Erythroblast (primary cell): Measurements from ENCODE around the gene ADAMTSL1.
"Not testable (repeated sequence)": the region's sequence is repeated elsewhere in the genome, so short reads cannot be mapped to it uniquely, and the experiment has no call there.

ENCODE experiments used
- DNase-seq, 2 experiments: peaks; one replicate each; lab custom pipeline; 2025; lab: John Stamatoyannopoulos, UW
- GATA1 ChIP-seq: IDR thresholded peaks from 2 replicates; pipeline ENCODE4 v1.6.1; 2011; ENCODE audit warnings: low read depth, mild to moderate bottlenecking, control low read depth, low read length, moderate library complexity
- POLR2A ChIP-seq: IDR thresholded peaks from 2 replicates; pipeline ENCODE4 v1.6.1; 2011; ENCODE audit warnings: mild to moderate bottlenecking, low read length

ADAMTSL1 gene

GRCh38 chr9:18849890-18850677, 376.1 kb downstream of the ADAMTSL1 start:
- DNase-seq: no peak
- TF ChIP-seq POLR2A (no peak), GATA1 (no peak)

DNA sequence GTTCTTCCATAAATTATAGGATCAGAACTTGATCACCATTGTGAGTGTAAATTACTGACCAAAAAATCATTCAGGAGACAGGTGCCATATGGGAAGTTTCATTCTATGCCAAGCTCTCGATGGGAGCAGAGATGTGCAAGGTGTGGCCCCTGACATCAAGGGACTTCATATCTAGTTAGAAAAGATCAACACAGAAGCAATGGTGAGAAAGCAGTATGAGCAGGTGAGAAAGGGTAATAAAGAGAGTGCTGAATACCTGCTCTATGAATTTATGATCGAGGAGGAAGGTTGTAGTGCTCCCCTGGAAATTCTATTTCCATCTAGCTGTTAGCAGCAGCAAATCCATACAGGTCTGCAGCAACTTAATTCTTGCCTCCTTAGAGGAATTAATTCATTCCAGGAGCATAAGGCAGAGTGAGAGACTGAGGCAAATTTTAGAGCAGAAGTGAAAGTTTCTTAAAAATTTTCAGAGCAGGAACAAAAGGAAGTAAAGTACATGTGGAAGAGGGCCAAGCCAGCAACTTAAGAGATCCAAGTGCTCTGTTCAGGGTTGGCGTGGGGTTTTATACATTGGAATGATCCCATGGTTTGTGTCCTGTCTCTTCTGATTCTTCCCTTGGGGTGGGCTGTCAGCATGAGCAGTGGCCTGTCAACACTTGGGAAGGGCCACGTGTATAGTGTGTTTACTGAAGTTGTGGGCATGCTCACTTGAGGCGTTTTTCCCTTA, 377.3 kb downstream of the ADAMTSL1 start:
- TF ChIP-seq POLR2A (no peak), GATA1 (no peak)
- DNase-seq: no peak

DNA sequence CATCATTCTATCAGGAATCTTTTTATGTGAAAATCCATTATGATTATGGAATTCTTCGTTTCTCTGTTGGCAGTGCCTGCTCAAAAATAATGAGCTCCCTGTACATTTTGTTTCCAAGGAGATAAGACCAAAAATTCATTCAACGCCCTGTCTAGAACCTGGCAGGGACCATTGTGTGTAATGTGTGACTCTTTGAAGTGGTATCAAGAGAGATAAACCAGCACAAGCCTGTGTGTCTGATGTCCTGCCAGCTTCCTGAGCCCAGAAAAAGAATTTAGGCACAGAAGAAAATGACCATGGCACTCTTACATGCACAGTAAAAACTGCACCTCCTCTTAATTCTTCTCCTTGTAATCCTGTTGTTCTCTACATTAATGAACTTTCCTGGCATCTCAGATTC, 381.7 kb downstream of the ADAMTSL1 start:
- TF ChIP-seq GATA1 (no peak), POLR2A (no peak)

DNA sequence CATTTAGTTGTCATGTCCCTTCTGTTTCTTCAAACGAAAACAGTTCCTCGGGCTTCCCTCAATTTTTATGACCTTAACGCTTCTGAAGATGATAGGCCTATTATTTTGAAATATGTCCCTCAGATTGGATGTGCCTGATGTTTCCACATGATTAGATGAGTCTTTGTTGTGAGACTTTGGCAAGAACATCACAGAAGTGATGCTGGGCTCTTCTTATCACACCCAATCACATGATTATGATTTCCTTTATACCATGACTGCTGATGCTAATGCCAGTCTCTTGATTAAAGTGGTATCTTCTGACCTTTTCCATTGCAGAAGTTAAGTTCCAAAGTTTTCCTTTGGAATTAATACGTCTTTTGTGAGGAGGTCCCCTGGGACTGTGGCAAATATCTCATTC, 383.4 kb downstream of the ADAMTSL1 start:
- TF ChIP-seq POLR2A (no peak), GATA1 (no peak)
- DNase-seq: no peak

More for the DNA sequence above, 381.7 kb downstream of the ADAMTSL1 start:
- DNase-seq: no peak

DNA sequence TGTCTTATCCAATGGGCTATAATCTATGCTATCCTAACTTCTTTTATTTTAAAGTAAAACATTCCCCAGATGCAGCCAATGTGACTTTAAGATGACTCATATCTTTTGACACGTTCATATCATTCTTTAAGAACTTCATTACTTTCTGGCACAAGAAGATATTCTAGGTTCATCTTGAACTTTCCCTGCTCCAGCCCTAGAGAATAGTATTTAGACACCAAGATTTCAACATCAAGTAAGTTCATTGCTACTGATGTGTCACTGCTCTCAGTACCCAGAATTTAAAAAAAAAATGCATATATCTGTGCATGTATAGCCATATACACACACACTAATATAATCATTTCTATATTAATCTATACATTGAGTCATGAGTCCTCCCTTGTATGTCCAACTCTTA, 383.8 kb downstream of the ADAMTSL1 start:
- DNase-seq: no peak
- TF ChIP-seq POLR2A (no peak), GATA1 (no peak)

DNA sequence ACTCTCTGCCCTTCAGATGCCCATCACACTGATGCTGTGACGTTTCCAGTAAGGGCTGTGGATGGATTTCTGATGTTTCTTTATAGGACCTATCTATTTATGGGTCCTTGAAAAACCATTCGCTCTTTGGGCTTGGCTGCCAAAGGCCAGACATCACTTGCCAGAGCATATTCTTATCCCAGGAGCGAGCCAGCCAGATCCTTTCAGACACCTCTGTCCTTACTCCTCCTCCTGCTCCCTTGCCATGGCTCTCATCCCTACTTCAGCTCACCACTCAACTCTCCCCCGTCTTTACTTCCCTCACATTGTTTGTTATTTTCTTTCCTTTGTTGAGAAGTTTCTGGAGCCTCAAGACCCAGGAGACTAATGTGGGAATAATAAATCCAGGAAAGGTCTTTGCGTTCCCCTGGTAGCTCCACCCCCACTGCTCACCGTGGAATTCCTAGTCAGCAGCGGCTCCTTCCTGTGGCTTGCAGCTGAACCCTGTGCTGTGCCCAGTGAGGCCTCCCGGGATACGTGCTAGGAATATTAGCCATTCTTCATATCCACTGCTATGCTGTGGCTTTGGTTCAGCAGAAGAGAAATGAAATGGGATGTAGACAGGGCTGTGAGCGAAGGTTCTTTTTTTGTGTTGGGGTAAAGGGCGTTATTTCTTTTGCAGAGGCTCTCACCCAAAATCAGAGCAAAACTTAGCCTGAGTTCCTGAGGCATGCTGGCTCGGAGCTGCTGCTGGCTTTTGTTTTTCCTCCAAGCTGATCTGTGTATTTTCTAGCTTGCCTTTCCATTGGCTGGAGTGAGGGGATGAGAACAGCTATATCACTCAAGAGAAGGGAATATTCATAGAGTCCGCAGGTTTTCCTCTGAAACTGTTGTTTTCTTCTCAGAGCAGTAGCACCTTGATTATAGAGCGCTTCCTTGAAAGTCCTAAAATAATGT, 387.9 kb downstream of the ADAMTSL1 start:
- no peak for DNase-seq

DNA sequence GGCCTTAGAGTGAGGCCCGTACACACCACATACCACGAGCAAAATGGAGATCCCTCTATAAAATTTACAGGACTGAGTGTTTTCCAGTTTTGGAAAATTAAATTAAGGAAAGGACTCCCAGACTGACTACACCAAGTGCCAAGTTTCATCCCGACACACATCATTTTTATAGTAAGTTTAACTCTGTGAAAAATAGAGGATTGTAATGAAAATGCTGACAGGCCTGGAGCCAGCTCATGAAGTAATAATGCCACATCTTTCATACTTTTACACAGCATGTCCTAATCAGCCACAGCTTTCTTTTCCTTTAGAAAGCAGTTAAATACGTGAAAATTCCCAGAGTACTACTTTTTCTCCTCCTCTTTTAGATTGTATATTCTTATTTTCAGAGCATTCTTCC, 389.8 kb downstream of the ADAMTSL1 start:
- no peak for TF ChIP-seq POLR2A
- no peak for TF ChIP-seq GATA1
- DNase-seq: no peak

More for the DNA sequence above, 387.9 kb downstream of the ADAMTSL1 start:
- TF ChIP-seq GATA1 (no peak), POLR2A (no peak)

DNA sequence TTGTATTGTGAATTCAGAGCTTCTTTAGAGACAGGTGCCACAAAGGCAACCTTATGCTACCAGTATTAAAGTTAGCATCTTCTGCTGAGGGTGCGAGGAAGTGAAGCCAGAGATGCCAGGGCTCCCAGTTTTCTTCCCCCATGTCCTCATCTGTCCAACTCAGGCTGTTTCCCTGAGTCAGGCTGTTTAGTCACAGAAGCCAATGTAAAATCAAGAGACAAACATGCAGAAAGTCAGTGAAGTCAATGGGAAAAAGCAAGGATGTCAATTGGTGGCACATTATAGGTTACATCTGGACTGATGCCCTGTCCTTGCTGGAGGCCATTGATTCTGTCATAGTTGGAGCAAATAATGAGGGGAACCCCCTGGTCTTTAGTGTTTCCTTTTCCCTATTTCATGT, 390.6 kb downstream of the ADAMTSL1 start:
- DNase-seq: no peak

DNA sequence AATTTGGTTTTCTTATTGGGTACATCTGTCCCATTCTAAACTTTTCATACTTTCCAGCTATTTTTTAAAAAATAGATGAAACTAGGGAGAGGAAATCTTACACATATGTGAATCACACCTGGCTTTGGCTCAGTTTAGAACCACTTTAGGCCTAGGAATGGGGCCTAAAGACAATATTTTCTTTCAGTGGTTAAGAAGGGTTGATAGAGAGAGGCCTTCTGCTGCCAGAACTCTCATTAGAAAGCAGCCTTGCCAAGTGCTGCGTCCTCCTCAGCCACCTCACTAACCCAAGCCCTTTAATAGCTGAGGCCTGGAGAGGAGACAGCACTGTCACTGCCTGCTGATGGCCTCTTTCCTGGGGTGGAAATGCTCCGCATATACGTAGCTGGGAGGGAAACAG, 391.6 kb downstream of the ADAMTSL1 start:
- DNase-seq: no peak
- TF ChIP-seq POLR2A (no peak), GATA1 (no peak)

More for the DNA sequence above, 390.6 kb downstream of the ADAMTSL1 start:
- TF ChIP-seq POLR2A (no peak), GATA1 (no peak)

DNA sequence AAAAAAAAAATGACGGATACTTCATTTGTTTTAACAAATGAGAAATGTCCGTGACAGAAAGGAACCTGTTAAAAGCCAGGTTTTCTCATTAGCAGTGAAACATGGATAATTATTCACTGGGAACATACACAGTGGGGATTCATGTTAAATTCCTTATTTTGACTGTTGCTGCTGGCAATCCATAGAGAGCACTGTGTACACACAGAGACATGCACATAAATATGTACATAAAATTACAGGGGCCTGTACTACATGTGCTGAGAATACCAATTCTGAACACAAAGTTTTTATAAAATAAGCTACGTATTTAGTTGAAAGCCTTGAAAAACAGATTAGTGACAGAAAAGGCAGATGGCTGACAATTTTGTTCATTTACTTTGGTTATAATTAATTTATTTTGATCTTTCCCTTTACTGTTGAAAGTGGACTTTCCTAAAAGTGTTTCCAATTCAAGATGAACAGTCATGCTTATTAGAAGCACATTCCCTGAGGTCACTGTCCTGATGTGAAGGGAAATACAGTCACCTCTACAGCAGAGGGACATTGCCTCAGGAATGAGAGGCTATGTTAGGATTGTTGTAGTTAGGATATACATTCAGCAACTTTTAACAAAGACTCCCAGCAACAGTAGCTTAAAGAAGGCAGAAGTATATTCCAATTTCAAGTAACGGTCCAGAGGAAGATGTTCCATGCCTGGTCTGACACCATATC, 392.3 kb downstream of the ADAMTSL1 start:
- TF ChIP-seq POLR2A: no peak
- no peak for TF ChIP-seq GATA1
- DNase-seq: no peak

DNA sequence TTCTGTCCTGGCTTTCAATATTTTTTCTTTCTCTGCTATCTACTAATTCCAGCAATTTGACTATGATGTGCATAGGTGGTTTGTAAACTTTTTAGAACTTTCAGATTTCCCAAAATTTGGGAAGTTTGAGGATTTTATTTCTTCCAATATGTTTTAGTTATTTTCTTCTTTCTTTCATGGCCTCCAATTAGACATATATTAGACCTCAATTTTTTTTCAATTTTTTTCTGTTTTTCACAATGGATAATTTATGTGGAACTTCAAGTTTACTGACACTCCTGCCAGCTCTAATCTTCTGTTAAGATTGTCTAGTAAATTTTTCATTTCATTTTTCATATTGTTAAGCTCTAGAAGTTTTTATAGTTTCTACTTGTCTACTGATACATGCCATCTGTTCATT, 395.8 kb downstream of the ADAMTSL1 start:
- no peak for TF ChIP-seq POLR2A
- no peak for TF ChIP-seq GATA1
- DNase-seq: no peak

GRCh38 chr9:18874069-18874468, 400.1 kb downstream of the ADAMTSL1 start:
- no peak for TF ChIP-seq GATA1

GRCh38 chr9:18874990-18875389, 401.0 kb downstream of the ADAMTSL1 start:
- DNase-seq: not testable (repeated sequence)

More at GRCh38 chr9:18874069-18874468, 400.1 kb downstream of the ADAMTSL1 start:
- DNase-seq: no peak

GRCh38 chr9:18877984-18878383, 404.0 kb downstream of the ADAMTSL1 start:
- TF ChIP-seq GATA1: no peak
- no peak for TF ChIP-seq POLR2A
- DNase-seq: no peak
